ENCODE results near the gene HIPK2.

DNA sequence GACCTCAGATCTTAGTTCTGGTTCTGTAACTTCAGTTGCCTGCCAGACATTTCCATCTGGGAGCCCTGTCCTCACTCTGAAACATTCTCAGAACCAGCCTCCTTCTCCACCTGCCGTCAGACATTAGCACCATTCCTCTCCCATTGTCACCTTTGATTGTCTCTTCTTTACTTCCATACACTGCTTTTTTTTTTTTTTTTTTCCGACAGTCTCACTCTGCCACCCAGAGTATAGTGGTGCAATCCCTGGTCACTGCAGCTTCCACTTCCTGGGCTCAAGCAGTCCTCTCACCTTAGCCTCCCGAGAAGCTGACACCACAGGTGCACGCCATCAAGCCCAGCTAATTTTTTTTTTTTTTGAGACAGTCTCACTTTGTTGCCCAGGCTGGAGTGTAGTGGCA, 21.1 kb upstream of the HIPK2 start:
- no peak for TF ChIP-seq TCF12 (IDR thresholded peaks at IDR 0.05; ENCODE audit: low read depth)
- TF ChIP-seq FOXM1 (IDR thresholded peaks at IDR 0.05; ENCODE audit: borderline replicate concordance, low read depth): no peak
- no peak for TF ChIP-seq EGR1 (IDR thresholded peaks at IDR 0.05)
- no peak for TF ChIP-seq EP300 (IDR thresholded peaks at IDR 0.05; ENCODE audit: borderline replicate concordance)
- TF ChIP-seq TAF1 (IDR thresholded peaks at IDR 0.05; ENCODE audit: low read depth): no peak
- no peak for TF ChIP-seq RAD21 (IDR thresholded peaks at IDR 0.05; ENCODE audit: low read depth)
- no peak for TF ChIP-seq CREB1 (IDR thresholded peaks at IDR 0.05; ENCODE audit: low read depth)
- TF ChIP-seq TEAD4 (IDR thresholded peaks at IDR 0.05): no peak
- no peak for TF ChIP-seq YY1 (IDR thresholded peaks at IDR 0.05; ENCODE audit: low read depth)
- TF ChIP-seq CEBPB (IDR thresholded peaks at IDR 0.05): no peak
- TF ChIP-seq, protein P1, sequence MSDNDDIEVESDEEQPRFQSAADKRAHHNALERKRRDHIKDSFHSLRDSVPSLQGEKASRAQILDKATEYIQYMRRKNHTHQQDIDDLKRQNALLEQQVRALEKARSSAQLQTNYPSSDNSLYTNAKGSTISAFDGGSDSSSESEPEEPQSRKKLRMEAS (IDR thresholded peaks at IDR 0.05): no peak
- TF ChIP-seq, protein P2, sequence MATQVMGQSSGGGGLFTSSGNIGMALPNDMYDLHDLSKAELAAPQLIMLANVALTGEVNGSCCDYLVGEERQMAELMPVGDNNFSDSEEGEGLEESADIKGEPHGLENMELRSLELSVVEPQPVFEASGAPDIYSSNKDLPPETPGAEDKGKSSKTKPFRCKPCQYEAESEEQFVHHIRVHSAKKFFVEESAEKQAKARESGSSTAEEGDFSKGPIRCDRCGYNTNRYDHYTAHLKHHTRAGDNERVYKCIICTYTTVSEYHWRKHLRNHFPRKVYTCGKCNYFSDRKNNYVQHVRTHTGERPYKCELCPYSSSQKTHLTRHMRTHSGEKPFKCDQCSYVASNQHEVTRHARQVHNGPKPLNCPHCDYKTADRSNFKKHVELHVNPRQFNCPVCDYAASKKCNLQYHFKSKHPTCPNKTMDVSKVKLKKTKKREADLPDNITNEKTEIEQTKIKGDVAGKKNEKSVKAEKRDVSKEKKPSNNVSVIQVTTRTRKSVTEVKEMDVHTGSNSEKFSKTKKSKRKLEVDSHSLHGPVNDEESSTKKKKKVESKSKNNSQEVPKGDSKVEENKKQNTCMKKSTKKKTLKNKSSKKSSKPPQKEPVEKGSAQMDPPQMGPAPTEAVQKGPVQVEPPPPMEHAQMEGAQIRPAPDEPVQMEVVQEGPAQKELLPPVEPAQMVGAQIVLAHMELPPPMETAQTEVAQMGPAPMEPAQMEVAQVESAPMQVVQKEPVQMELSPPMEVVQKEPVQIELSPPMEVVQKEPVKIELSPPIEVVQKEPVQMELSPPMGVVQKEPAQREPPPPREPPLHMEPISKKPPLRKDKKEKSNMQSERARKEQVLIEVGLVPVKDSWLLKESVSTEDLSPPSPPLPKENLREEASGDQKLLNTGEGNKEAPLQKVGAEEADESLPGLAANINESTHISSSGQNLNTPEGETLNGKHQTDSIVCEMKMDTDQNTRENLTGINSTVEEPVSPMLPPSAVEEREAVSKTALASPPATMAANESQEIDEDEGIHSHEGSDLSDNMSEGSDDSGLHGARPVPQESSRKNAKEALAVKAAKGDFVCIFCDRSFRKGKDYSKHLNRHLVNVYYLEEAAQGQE (IDR thresholded peaks at IDR 0.05; ENCODE audit: low read depth): no peak
- no peak for TF ChIP-seq ZBTB7A (IDR thresholded peaks at IDR 0.05; ENCODE audit: low read depth)
- no peak for TF ChIP-seq NFIC (IDR thresholded peaks at IDR 0.05)
